BLaER1 (cell line): ENCODE measurements around the gene PGLYRP4.

ENCODE experiments used
- H3K27ac ChIP-seq: shearing (Covaris generic); formaldehyde crosslinking; 2 replicates; pipeline ENCODE4 v1.8.1; 2022
- H3K27me3 ChIP-seq: shearing (Covaris generic); formaldehyde crosslinking; 2 replicates; pipeline ENCODE4 v1.8.1; 2022
- H3K36me3 ChIP-seq: shearing (Covaris generic); formaldehyde crosslinking; 2 replicates; pipeline ENCODE4 v1.8.1; 2022
- H3K4me1 ChIP-seq: shearing (Covaris generic); formaldehyde crosslinking; 2 replicates; pipeline ENCODE4 v1.8.1; 2022
- H3K4me2 ChIP-seq: shearing (Covaris generic); formaldehyde crosslinking; 2 replicates; pipeline ENCODE4 v1.8.1; 2022
- H3K4me3 ChIP-seq: shearing (Covaris generic); formaldehyde crosslinking; 2 replicates; pipeline ENCODE4 v1.8.1; 2022
- H3K9ac ChIP-seq: shearing (Covaris generic); formaldehyde crosslinking; 2 replicates; pipeline ENCODE4 v1.8.1; 2022
- H3K9me3 ChIP-seq: shearing (Covaris generic); formaldehyde crosslinking; 2 replicates; pipeline ENCODE4 v1.8.1; 2022
- H4K20me1 ChIP-seq: shearing (Covaris generic); formaldehyde crosslinking; 2 replicates; pipeline ENCODE4 v1.8.1; 2022
- Cebpa-rat ChIP-seq: shearing (Covaris generic); IDR thresholded peaks from 2 replicates; pipeline ENCODE4 v1.8.1; 2022

Gene PGLYRP4

GRCh38 chr1:153357076-153357852, 8.6 kb upstream of the PGLYRP4 start:
- Histone ChIP-seq H3K9ac (no peak overlapping the region), H3K27ac (no peak overlapping the region), H4K20me1 (no peaks in the 10 kb centered on the region), H3K4me2 (peak overlapping the region; percentile 57), H3K9me3 (no peaks in the 10 kb centered on the region), H3K36me3 (no peaks in the 10 kb centered on the region), H3K27me3 (no peaks in the 10 kb centered on the region), H3K4me1 (peaks cover 27% of the 10 kb centered on the region), H3K4me3 (no peak overlapping the region)
- no peak for TF ChIP-seq Cebpa-rat

DNA sequence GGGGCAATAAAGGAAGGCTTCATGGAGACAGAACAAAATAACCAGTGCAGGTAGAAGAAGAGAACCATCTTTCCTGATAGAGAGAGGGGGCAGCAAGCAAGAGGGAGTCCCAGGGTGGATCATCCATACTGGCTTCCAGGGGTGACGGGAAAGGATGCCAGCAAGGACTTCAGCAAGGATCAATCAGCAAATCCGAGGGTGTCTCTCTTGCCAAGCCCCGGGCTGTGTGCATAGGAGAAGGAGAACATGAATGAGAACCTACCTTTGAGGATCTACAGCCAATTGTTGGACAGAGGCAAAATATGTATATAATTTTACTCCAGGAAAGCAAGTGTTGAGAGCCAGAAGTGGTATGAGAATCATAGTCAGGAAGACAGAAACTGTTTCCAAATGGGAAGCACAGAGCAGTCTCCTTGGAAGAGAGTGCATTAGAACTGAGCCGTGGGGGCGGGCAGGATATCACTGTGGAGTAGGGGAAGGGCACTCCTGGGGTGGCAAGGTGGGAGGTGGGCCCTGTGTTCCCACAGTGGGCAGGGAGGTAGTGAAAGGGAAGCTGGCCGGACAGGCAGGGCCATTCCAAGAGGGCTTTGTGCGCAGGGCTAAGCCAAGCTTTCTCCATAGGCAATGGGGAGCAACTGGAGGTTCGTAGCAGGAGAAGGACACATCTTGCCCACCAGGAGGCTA, 7.9 kb upstream of the PGLYRP4 start:
- Histone ChIP-seq H3K27ac (no peak overlapping the region), H3K36me3 (no peaks in the 10 kb centered on the region), H3K4me3 (no peak overlapping the region), H3K9me3 (no peaks in the 10 kb centered on the region), H3K9ac (no peak overlapping the region), H4K20me1 (no peaks in the 10 kb centered on the region), H3K27me3 (no peaks in the 10 kb centered on the region), H3K4me2 (no peak overlapping the region), H3K4me1 (peaks cover 27% of the 10 kb centered on the region)
- no peak for TF ChIP-seq Cebpa-rat

GRCh38 chr1:153355445-153356071, 6.9 kb upstream of the PGLYRP4 start:
- no peaks in the 10 kb centered on the region for H3K36me3 ChIP-seq
- H3K27ac ChIP-seq: no peak overlapping the region
- peaks cover 33% of the 10 kb centered on the region for H3K4me1 ChIP-seq
- TF ChIP-seq Cebpa-rat: no peak
- H3K9ac ChIP-seq: no peak overlapping the region
- no peaks in the 10 kb centered on the region for H3K9me3 ChIP-seq
- no peak overlapping the region for H3K4me2 ChIP-seq
- H3K27me3 ChIP-seq: no peaks in the 10 kb centered on the region
- no peak overlapping the region for H3K4me3 ChIP-seq
- H4K20me1 ChIP-seq: no peaks in the 10 kb centered on the region

- H4K20me1 ChIP-seq: no peaks in the 10 kb centered on the region
- H3K9me3 ChIP-seq: no peaks in the 10 kb centered on the region
- H3K9ac ChIP-seq: no peak overlapping the region
- H3K4me3 ChIP-seq: no peak overlapping the region
- no peak overlapping the region for H3K4me2 ChIP-seq
- H3K36me3 ChIP-seq: no peaks in the 10 kb centered on the region
- no peak for TF ChIP-seq Cebpa-rat
- peaks cover 35% of the 10 kb centered on the region for H3K4me1 ChIP-seq
- no peak overlapping the region for H3K27ac ChIP-seq
- H3K27me3 ChIP-seq: no peaks in the 10 kb centered on the region
These were observed 6.0 kb upstream of the PGLYRP4 start for GRCh38 chr1:153354515-153355193.

GRCh38 chr1:153353226-153353947, 4.7 kb upstream of the PGLYRP4 start:
- H3K36me3 ChIP-seq: no peaks in the 10 kb centered on the region
- H4K20me1 ChIP-seq: no peaks in the 10 kb centered on the region
- H3K27ac ChIP-seq: no peak overlapping the region
- H3K4me2 ChIP-seq: no peak overlapping the region
- H3K4me1 ChIP-seq: peaks cover 42% of the 10 kb centered on the region
- H3K9ac ChIP-seq: no peak overlapping the region
- no peaks in the 10 kb centered on the region for H3K27me3 ChIP-seq
- no peak overlapping the region for H3K4me3 ChIP-seq
- no peak for TF ChIP-seq Cebpa-rat
- no peaks in the 10 kb centered on the region for H3K9me3 ChIP-seq

- Histone ChIP-seq H3K9ac (no peak overlapping the region), H3K4me2 (no peak overlapping the region), H4K20me1 (no peaks in the 10 kb centered on the region), H3K4me1 (peaks cover 37% of the 10 kb centered on the region), H3K27ac (no peak overlapping the region), H3K36me3 (no peaks in the 10 kb centered on the region), H3K27me3 (0 out of 2 replicates have a peak, but pooled peaks cover 3% of the 10 kb centered on the region), H3K4me3 (no peak overlapping the region), H3K9me3 (no peaks in the 10 kb centered on the region)
- no peak for TF ChIP-seq Cebpa-rat
These were observed 3.9 kb upstream of the PGLYRP4 start for GRCh38 chr1:153352523-153352922.

DNA sequence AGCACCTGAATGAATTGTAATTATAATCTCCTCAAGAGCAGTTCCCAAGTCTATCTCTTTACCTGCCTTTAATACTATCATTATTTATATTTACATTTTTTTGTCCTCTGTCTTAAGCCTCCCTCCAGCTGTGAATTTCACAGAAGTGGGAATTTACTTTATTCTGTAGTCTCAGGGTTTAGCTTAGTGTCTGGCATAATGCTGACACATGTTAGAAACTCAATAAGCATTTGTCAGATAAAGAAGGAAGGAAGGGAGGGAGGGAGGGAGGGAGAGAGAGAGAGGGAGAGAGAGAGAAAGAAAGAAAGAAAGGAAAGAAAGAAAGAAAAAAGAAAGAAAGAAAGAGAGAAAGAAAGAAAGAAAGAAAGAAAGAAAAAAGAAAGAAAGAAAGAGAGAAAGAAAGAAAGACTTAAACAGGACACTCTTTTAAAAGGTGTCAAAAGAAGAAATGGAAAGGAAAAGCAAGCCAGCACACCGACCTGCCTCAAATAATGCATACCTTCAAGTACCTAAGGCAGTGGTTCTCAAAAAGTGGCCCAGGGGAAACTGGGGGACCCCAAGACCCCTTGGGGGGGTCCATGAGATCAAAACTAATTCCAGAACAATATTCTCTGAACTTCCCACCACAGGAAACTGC, 1.8 kb upstream of the PGLYRP4 start:
- Histone ChIP-seq H3K27me3 (0 out of 2 replicates have a peak, but pooled peaks cover 3% of the 10 kb centered on the region), H3K4me3 (no peak overlapping the region), H3K9me3 (no peaks in the 10 kb centered on the region), H4K20me1 (peaks cover 5% of the 10 kb centered on the region), H3K36me3 (no peaks in the 10 kb centered on the region), H3K9ac (no peak overlapping the region), H3K27ac (no peak overlapping the region), H3K4me2 (peak overlapping the region; percentile 49; the same call in 1 of the 2 replicates), H3K4me1 (peaks cover 45% of the 10 kb centered on the region)
- TF ChIP-seq Cebpa-rat: no peak

GRCh38 chr1:153349363-153350320, 1.0 kb upstream of the PGLYRP4 start:
- Histone ChIP-seq H4K20me1 (peaks cover 9% of the 10 kb centered on the region), H3K9ac (no peak overlapping the region; the same call in 1 of the 2 replicates), H3K27ac (no peak overlapping the region), H3K4me1 (peaks cover 53% of the 10 kb centered on the region), H3K4me3 (no peak overlapping the region), H3K36me3 (no peaks in the 10 kb centered on the region), H3K4me2 (peak overlapping the region; percentile 19; the same call in 1 of the 2 replicates), H3K9me3 (no peaks in the 10 kb centered on the region), H3K27me3 (0 out of 2 replicates have a peak, but pooled peaks cover 3% of the 10 kb centered on the region)
- TF ChIP-seq Cebpa-rat: no peak
